Activated CD4-positive, alpha-beta T cell treated with anti-CD3 and anti-CD28 coated beads for 4 hours (primary cell): Measurements from ENCODE around the gene INTS15.
"Not testable (repeated sequence)": the region's sequence is repeated elsewhere in the genome, so short reads cannot be mapped to it uniquely, and the experiment has no call there.

Experiments
- DNase-seq, 2 donors: peaks; one replicate each; pipeline ENCODE4 v3.0.0-alpha.2; 2020

The INTS15 gene

GRCh38 chr7:6589829-6590644, at the start of gene INTS15:
Gene INTS15 (plus strand): TSS chr7:6590021. CDS start chr7:6590284, 263 bp downstream.
- peak; percentile 73 to 80 for DNase-seq

- no peak for DNase-seq
Measured at GRCh38 chr7:6542368-6542767, 47.5 kb upstream of the INTS15 start.

- DNase-seq: no peak
Measured at GRCh38 chr7:6545398-6546126, 44.3 kb upstream of the INTS15 start.

DNA sequence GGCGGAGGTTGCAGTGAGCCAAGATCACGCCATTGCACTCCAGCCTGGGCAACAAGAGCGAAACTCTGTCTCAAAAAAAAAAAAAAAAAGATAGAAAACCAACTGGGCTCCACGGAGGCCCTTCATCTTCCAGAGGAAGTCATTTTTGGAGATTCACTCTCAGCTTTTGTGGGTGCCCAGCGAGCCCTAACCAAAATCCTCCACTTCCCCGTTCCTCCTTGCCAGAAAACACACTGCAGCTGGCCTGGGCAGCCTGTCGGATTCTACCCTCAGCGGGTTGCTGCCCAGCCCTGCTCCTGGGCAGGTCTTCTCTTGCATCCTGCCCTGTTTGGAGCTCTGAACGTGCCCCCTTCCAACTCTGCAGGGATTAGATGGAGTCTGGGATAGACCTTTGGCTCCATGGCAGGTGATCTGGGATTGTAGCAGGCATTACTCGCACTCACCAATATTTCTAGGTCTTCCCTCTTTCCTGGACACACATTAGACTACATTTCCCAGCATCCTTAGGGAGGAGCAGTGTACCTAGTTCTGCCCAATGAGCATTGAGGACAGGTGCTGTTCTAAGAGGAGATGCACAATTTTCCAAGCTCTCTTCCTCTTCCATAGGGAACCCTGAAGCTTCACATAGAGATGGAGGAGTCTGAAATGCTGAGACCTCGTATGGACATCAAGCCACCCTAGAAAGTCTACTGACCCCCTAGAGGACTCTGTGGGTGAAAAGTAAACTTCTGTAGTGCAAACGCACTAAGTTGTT, 43.1 kb upstream of the INTS15 start:
- no peak for DNase-seq

GRCh38 chr7:6547400-6547799, 42.4 kb upstream of the INTS15 start:
- DNase-seq: no peak

GRCh38 chr7:6551016-6551511, 38.8 kb upstream of the INTS15 start, which contains the start of gene GRID2IP:
Gene GRID2IP (minus strand): TSS chr7:6551461. CDS start chr7:6551436, 25 bp downstream.
- DNase-seq: no peak

DNA sequence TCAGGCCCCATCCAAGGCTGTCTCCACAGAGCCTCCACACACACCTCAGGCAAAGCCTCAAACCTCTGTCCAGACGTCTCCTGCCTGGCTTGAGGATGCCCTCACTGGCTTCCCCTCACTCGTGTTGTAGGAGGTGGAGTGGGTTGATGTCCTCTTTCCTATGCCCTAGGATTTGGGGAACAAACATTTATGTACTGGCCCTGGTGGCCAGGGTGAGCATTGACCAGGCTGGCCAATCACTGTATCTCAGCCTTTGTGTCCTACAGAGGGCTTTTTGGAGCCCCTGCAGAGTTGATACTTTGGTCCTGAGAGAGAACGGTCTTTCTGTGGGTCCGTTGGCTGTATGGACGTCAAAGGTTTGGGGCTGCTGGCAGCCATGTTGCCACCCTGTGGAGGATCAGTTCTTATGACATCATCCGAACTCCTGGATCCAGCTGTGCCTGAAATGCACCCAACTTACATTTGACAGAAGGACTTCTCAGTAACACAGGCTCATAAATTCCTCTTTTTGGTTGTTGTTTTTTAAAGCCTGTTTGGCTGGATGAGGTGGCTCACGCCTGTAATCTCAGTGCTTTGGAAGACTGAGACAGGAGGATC, 36.3 kb upstream of the INTS15 start:
- no peak for DNase-seq

- no peak for DNase-seq
Measured at GRCh38 chr7:6554848-6555247, 35.0 kb upstream of the INTS15 start.

- DNase-seq: no peak
Measured at GRCh38 chr7:6556196-6556595, 33.6 kb upstream of the INTS15 start.

DNA sequence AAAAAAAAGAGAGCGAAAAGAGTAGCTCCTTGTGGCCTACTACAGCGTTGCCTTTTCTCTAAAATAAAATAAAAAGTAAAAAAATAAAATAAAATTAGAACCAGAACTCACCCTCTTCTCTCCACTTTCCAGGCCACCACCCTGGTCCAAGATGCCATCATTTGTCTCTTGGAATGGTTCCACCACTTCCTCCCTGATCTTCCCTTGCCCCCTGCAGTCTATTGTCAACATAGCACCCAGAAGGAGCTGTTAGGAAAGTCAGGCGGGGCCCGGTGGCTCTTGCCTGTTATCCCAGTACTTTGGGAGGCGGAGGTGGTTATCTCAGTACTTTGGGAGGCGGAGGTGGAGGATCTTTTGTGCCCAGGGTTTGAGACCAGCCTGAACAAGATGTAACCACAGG, 31.0 kb upstream of the INTS15 start:
- no peak for DNase-seq

DNA sequence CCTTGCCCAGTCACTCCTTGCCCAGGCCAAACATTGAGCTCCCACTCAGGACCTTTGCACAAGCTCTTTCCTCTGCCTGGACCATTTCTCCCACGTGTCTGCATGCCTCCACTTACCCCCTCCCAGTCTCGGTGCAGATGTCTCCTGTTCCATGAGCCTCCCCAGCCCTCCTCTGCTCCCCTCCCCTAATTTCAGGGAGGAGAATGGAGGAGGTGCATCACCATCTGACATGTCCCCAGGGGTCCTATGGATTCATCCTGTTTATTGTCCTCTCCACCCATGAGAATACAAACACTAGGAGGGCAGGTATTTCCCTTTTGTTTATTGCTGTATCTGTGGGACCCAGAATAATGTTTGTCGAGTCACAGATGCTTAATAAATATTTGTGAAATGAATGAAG, 29.9 kb upstream of the INTS15 start:
- DNase-seq: no peak

DNA sequence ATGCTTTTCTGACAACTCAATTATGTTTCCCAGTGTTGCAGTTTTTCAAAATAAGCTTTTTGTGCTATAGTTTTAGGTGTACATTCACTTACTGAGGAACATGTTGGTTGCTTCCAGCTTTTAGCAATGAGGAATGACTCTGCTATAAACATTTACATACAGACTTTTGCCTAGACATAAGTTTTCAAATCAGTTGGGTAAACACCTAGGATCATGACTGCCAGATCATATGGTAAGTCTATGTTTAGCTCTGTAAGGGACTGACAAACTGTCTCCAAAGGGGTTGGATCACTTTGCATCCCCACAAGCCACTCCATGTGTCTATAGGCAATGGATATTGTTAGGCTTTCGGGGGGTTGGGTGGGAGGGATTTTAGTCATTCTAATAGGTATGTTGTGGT, 27.7 kb upstream of the INTS15 start:
- DNase-seq: no peak

- DNase-seq: no peak
Measured at GRCh38 chr7:6563936-6564770, 25.7 kb upstream of the INTS15 start.

DNA sequence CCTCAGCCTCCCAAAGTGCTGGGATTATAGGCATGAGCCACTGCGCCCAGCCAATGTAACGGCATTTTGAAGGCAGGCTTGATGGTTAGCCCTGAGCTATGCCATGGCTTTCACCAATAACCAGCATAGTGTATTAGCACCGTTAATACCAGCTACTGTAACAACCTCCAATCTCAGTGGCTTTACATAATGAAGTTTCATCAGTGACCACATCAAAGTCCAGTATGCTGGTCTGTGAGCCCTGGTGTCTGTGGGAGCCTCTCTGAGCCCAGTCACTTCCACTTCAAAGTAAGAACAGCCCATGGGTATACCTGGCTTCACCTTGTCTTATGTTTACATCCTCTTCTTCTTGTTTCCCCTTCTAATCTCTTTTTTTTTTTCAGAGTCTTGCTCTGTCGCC, 24.2 kb upstream of the INTS15 start:
- DNase-seq: no peak

GRCh38 chr7:6567886-6568285, 21.9 kb upstream of the INTS15 start:
- DNase-seq: no peak

DNA sequence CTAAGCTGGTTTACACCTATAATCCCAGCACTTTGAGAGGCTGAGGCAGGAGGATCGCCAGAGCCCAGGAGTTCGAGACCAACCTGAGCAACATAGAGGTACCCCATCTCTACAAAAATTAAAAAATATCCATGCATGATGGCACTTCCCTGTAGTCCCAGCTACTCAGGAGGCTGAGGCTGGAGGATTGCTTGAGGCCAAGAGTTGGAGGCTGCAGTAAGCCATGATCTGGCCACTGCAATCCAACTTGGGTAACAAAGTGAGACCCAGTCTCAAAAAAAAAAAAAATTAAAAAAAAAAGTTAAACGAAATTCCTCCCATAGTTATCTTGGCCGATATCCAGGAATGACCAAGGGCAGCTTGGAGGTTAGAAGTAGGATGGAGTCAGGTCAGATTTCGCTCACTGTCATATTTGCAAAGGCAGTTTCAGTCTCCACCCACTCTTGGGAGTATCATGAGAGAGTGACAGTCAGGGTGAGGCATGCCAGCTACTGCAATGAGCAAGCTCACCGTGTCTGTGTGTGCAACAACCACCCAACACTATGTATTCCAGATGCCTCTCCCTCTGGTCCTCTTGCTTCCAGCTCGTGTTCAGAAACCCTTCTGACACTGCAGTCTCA, 18.6 kb upstream of the INTS15 start:
- no peak for DNase-seq

- DNase-seq: no peak
Measured at GRCh38 chr7:6575281-6576023, 14.4 kb upstream of the INTS15 start.

DNA sequence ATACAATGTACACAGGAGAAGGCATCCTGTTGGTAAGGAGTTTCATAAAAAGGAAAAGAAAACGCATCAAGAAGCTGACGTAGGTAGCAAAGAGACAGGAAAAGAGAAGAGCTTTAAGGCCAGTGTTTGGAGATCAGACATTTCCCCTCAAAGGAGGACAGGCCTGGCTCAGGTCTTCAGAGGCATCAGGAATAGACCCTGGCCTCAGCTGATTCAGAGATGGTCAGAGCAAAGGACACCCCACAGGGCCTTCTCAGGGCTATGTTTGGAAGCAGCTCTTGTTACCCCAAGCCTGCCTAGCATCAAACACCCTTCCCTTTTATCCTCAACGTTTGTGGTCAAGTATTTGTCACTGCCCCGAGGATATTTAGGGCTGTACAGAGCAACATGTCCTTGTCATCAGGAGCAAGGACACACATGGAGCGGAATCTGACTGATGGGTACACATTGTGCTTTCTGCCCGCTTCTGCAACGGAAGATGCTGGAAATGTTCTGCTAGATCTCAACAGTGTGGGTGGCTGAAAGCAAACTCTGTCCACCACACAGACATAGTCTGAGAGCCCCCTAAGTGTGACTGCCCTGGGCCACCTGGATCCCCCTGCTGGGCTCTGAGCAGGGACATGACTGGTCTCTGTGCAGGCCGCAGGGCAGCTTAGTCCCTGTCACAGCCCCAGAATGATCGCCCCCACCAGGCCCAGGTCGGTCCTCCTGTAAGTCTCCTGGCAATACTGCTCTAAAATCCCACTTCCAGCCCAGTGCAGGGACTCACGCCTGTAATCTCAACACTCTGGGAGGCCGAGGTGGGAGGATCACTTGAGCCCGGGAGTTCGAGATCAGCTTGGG, 13.6 kb upstream of the INTS15 start:
- DNase-seq: no peak

DNA sequence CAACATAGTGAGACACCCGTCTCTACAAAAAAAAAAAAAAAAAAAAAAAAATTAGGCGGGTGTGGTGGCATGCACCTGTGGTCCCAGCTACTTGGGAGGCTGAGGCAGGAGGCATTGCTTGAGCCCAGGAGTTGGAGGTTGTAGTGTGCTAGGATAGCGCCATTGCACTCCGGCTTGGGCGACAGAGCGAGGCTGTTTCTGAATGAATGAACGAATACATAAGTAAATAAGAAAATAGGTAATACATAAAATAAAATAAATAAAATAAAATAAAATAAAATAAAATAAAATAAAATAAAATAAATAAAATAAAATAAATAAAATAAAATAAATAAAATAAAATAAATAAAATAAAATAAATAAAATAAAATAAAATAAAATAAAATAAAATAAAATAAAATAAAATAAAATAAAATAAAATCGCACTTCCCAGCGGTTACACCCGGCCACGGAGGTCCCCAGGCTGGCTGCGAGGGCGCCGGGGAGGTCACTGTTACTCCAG, 12.9 kb upstream of the INTS15 start:
- DNase-seq: not testable (repeated sequence)
